Trophoblast cell (in vitro differentiated cells and primary cell): Measurements from ENCODE around the gene TAF4B.
"Not testable (repeated sequence)": the region's sequence is repeated elsewhere in the genome, so short reads cannot be mapped to it uniquely, and the experiment has no call there.

Experiments
- DNase-seq, 2 donors: peaks; one replicate each; pipeline ENCODE4 v3.0.0-alpha.2; 2016
- H2AFZ ChIP-seq: 2 replicates; pipeline ENCODE4 v1.6.1; 2013; ENCODE audit warnings: low read length, moderate library complexity, mild to moderate bottlenecking; ENCODE audit not compliant: insufficient read depth, poor library complexity
- H2AK5ac ChIP-seq: 2 replicates; pipeline ENCODE4 v1.6.1; 2013; ENCODE audit warnings: mild to moderate bottlenecking, low read length
- H2BK120ac ChIP-seq: 2 replicates; pipeline ENCODE4 v1.6.1; 2013; ENCODE audit warnings: low read length, mild to moderate bottlenecking, moderate library complexity; ENCODE audit not compliant: insufficient read depth, poor library complexity
- H2BK12ac ChIP-seq: 2 replicates; pipeline ENCODE4 v1.6.1; 2013; ENCODE audit warnings: mild to moderate bottlenecking, low read length, moderate library complexity
- H2BK5ac ChIP-seq: 2 replicates; pipeline ENCODE4 v1.6.1; 2013; ENCODE audit warnings: low read length, low read depth, moderate library complexity, mild to moderate bottlenecking; ENCODE audit not compliant: poor library complexity
- H3K14ac ChIP-seq: 2 replicates; pipeline ENCODE4 v1.6.1; 2013; ENCODE audit warnings: mild to moderate bottlenecking, low read length
- H3K18ac ChIP-seq: 2 replicates; pipeline ENCODE4 v1.6.1; 2013; ENCODE audit warnings: mild to moderate bottlenecking, low read length
- H3K23ac ChIP-seq: 2 replicates; pipeline ENCODE4 v1.6.1; 2013; ENCODE audit warnings: low read length
- H3K27ac ChIP-seq: 2 replicates; pipeline ENCODE4 v1.5.1; 2013; ENCODE audit warnings: low read depth, mild to moderate bottlenecking, inconsistent platforms, low read length, moderate library complexity
- H3K27me3 ChIP-seq: 2 replicates; pipeline ENCODE4 v1.6.1; 2013; ENCODE audit warnings: inconsistent platforms, mild to moderate bottlenecking, low read length, moderate library complexity; ENCODE audit not compliant: insufficient read depth
- H3K36me3 ChIP-seq, 2 experiments: 1 replicate in 1 of 2; 2 replicates in 1 of 2; pipeline ENCODE4 v1.6.1; 2013; ENCODE audit warnings: low read length in 2 of 2, mild to moderate bottlenecking in 2 of 2, moderate library complexity in 1 of 2; ENCODE audit not compliant: insufficient read depth in 2 of 2, control insufficient read depth in 1 of 2
- H3K4ac ChIP-seq: 2 replicates; pipeline ENCODE4 v1.6.1; 2013; ENCODE audit warnings: low read depth, mild to moderate bottlenecking, low read length, moderate library complexity
- H3K4me1 ChIP-seq, 2 experiments: 1 replicate in 1 of 2; 2 replicates in 1 of 2; pipeline ENCODE4 v1.6.1; 2013; ENCODE audit warnings: low read length in 2 of 2, mild to moderate bottlenecking in 2 of 2, moderate library complexity in 1 of 2; ENCODE audit not compliant: insufficient read depth in 2 of 2, control insufficient read depth in 1 of 2
- H3K4me2 ChIP-seq: 2 replicates; pipeline ENCODE4 v1.6.1; 2013; ENCODE audit warnings: inconsistent platforms, mild to moderate bottlenecking, low read length, moderate library complexity
- H3K4me3 ChIP-seq: 2 replicates; pipeline ENCODE4 v1.5.1; 2013; ENCODE audit warnings: mild to moderate bottlenecking, low read depth, low read length, inconsistent platforms
- H3K79me1 ChIP-seq: one replicate; pipeline ENCODE4 v1.6.1; 2013; ENCODE audit warnings: low read length
- H3K79me2 ChIP-seq: 2 replicates; pipeline ENCODE4 v1.6.1; 2013; ENCODE audit warnings: low read length, mild to moderate bottlenecking; ENCODE audit not compliant: control insufficient read depth, insufficient read depth, poor library complexity
- H3K9ac ChIP-seq: 2 replicates; pipeline ENCODE4 v1.6.1; 2013; ENCODE audit warnings: mild to moderate bottlenecking, low read length
- H3K9me3 ChIP-seq: 2 replicates; pipeline ENCODE4 v1.6.1; 2013; ENCODE audit warnings: low read depth, mild to moderate bottlenecking, control low read depth, inconsistent platforms, low read length; ENCODE audit not compliant: insufficient read depth
- H4K12ac ChIP-seq: 2 replicates; pipeline ENCODE4 v1.6.1; 2013; ENCODE audit warnings: low read depth, mild to moderate bottlenecking, low read length, moderate library complexity
- H4K8ac ChIP-seq: 2 replicates; pipeline ENCODE4 v1.6.1; 2013; ENCODE audit warnings: low read depth, mild to moderate bottlenecking, low read length, moderate library complexity
- H4K91ac ChIP-seq: one replicate; pipeline ENCODE4 v1.6.1; 2013; ENCODE audit warnings: low read depth, mild to moderate bottlenecking, low read length, moderate library complexity
- WGBS: extraction: QIAGEN DNeasy Blood & Tissue Kit; methylation state at CpG from one replicate; pipeline ENCODE4 v1.1.7; 2013; ENCODE audit warnings: missing lambda C conversion rate; ENCODE audit not compliant: insufficient read length, insufficient coverage; ENCODE audit errors: extremely low coverage; 5-methylcytosine and 5-hydroxymethylcytosine counted together

The TAF4B gene

DNA sequence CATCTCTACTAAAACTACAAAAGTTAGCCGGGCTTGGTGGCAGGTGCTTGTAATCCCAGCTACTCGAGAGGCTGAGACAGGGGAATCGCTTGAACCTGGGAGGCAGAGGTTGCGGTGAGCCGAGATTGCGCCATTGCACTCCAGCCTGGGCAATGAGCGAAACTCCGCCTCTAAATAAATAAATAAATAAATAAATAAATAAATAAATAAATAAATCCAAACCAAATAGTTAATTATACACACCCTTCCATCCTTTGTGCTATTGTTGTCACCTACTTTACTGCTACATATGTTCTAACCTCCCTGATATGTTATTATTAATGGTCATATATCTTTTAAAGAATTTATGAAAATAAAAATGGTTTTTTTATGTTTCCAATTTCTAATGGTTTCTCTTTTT is 155.3 kb downstream of the TAF4B start:
- not testable (repeated sequence) for H3K36me3 ChIP-seq, H3K9me3 ChIP-seq, H3K27ac ChIP-seq, H3K27me3 ChIP-seq, H3K23ac ChIP-seq, H3K14ac ChIP-seq, H2BK12ac ChIP-seq, H3K4ac ChIP-seq, H3K4me2 ChIP-seq, H4K12ac ChIP-seq, H3K9ac ChIP-seq, H3K4me1 ChIP-seq, H2BK5ac ChIP-seq, H3K79me1 ChIP-seq, H2AFZ ChIP-seq, H4K91ac ChIP-seq, DNase-seq, H2BK120ac ChIP-seq, H3K79me2 ChIP-seq, H4K8ac ChIP-seq, H3K18ac ChIP-seq, H2AK5ac ChIP-seq, H3K4me3 ChIP-seq
- WGBS, result no CpG with 5 or more reads among the region's 8 CpGs

GRCh38 chr18:26383454-26384270 is 157.4 kb downstream of the TAF4B start:
- H3K14ac ChIP-seq, result no peak overlapping the region
- no peak overlapping the region for H3K23ac ChIP-seq
- DNase-seq, result peak in 1 of 2 donors; percentile 68
- no peak overlapping the region for H2BK120ac ChIP-seq
- H3K4me2 ChIP-seq, result no peak overlapping the region
- no peaks in the 10 kb centered on the region for H3K4me1 ChIP-seq
- H2BK5ac ChIP-seq, result no peak overlapping the region
- H3K9me3 ChIP-seq, result no peaks in the 10 kb centered on the region
- no peak overlapping the region for H3K9ac ChIP-seq
- H3K27me3 ChIP-seq, result no peaks in the 10 kb centered on the region
- H3K36me3 ChIP-seq, result no peaks in the 10 kb centered on the region
- no peak overlapping the region for H3K18ac ChIP-seq
- no peak overlapping the region for H2AK5ac ChIP-seq
- H3K4me3 ChIP-seq, result no peak overlapping the region
- H3K79me2 ChIP-seq, result no peaks in the 10 kb centered on the region
- H2AFZ ChIP-seq, result no peak overlapping the region
- no peaks in the 10 kb centered on the region for H3K79me1 ChIP-seq
- H3K27ac ChIP-seq, result no peak overlapping the region
- no peak overlapping the region for H2BK12ac ChIP-seq
- no CpG with 5 or more reads among the region's 2 CpGs for WGBS
- no peak overlapping the region for H4K91ac ChIP-seq
- H3K4ac ChIP-seq, result no peak overlapping the region
- H4K8ac ChIP-seq, result no peak overlapping the region
- no peak overlapping the region for H4K12ac ChIP-seq

- Histone ChIP-seq H3K9me3 (no peaks in the 10 kb centered on the region), H3K4me1 (no peaks in the 10 kb centered on the region), H4K12ac (no peak overlapping the region), H3K14ac (no peak overlapping the region), H3K27ac (no peak overlapping the region), H3K79me1 (no peaks in the 10 kb centered on the region), H3K36me3 (no peaks in the 10 kb centered on the region), H2BK12ac (no peak overlapping the region), H3K23ac (no peak overlapping the region), H2BK120ac (no peak overlapping the region), H4K8ac (no peak overlapping the region), H3K4ac (no peak overlapping the region), H3K79me2 (no peaks in the 10 kb centered on the region), H4K91ac (no peak overlapping the region), H2BK5ac (no peak overlapping the region), H2AK5ac (no peak overlapping the region), H3K9ac (no peak overlapping the region), H2AFZ (no peak overlapping the region), H3K4me2 (no peak overlapping the region), H3K18ac (no peak overlapping the region), H3K27me3 (no peaks in the 10 kb centered on the region), H3K4me3 (no peak overlapping the region)
- peak in 1 of 2 donors; percentile 23 for DNase-seq
These were observed 159.8 kb downstream of the TAF4B start for GRCh38 chr18:26386002-26386401.

DNA sequence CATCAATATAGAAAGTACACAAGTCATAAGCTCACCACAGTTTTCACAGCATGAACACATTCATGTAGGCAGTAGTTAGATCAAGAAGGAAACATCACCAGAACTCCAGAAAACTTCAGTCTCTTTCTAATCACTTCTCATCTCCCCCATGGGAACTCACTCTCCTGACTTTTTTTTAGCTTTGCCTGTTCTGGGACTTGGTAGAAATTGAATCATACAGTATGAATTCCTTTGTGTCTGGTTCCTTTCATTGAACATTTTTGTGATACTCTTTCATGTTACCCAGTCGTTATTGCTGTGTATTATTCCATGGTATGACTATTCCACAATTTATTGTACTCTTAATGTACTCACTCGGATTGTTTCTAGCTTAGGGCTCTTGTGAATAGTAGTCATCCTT is 160.2 kb downstream of the TAF4B start:
- H3K4me2 ChIP-seq, result no peak overlapping the region
- H3K9ac ChIP-seq, result no peak overlapping the region
- H3K23ac ChIP-seq, result no peak overlapping the region
- H4K12ac ChIP-seq, result no peak overlapping the region
- H2AK5ac ChIP-seq, result no peak overlapping the region
- no peak overlapping the region for H2BK120ac ChIP-seq
- H2BK12ac ChIP-seq, result no peak overlapping the region
- H3K4me1 ChIP-seq, result no peaks in the 10 kb centered on the region
- no peak overlapping the region for H4K8ac ChIP-seq
- no peaks in the 10 kb centered on the region for H3K27me3 ChIP-seq
- no peak overlapping the region for H3K4ac ChIP-seq
- no CpG with 5 or more reads among the region's 2 CpGs for WGBS
- H4K91ac ChIP-seq, result no peak overlapping the region
- no peaks in the 10 kb centered on the region for H3K79me1 ChIP-seq
- H3K9me3 ChIP-seq, result no peaks in the 10 kb centered on the region
- H3K79me2 ChIP-seq, result no peaks in the 10 kb centered on the region
- H3K14ac ChIP-seq, result no peak overlapping the region
- no peak overlapping the region for H3K18ac ChIP-seq
- H2BK5ac ChIP-seq, result no peak overlapping the region
- no peak overlapping the region for H3K4me3 ChIP-seq
- H2AFZ ChIP-seq, result no peak overlapping the region
- no peak for DNase-seq
- H3K27ac ChIP-seq, result no peak overlapping the region
- H3K36me3 ChIP-seq, result no peaks in the 10 kb centered on the region
